Uterus (tissue), 4 donors: Measurements from ENCODE around the gene SERPINI1. TPM values are rescaled to one million over a fixed set of nuclear protein-coding genes. Genes with fewer than 3 reads are reported as not detected.
"Not testable (repeated sequence)": the region's sequence is repeated elsewhere in the genome, so short reads cannot be mapped to it uniquely, and the experiment has no call there.

Experiments
- DNase-seq, 2 donors: peaks; one replicate each; pipeline ENCODE4 v3.0.0-alpha.2; 2019 to 2020
- H3K27ac ChIP-seq, 2 donors: fragments of 200-600 bp; sonication (generic); 1 replicate in 1 of 2; 2 replicates in 1 of 2; pipeline ENCODE4 v1.5.1; 2016 to 2018
- H3K27me3 ChIP-seq, 2 donors: fragments of 200-600 bp; sonication (generic); one replicate each; pipeline ENCODE4 v1.5.1; 2018 to 2019; ENCODE audit warnings: control low read depth in 1 of 2
- H3K36me3 ChIP-seq, 2 donors: fragments of 200-600 bp; sonication (generic); one replicate each; pipeline ENCODE4 v1.5.1; 2019; ENCODE audit warnings: control low read depth in 1 of 2
- H3K4me1 ChIP-seq, 2 donors: fragments of 200-600 bp; sonication (generic); one replicate each; pipeline ENCODE4 v1.5.1; 2018 to 2019; ENCODE audit warnings: control low read depth in 1 of 2
- H3K4me3 ChIP-seq, 2 donors: fragments of 200-600 bp; sonication (generic); 1 replicate in 1 of 2; 2 replicates in 1 of 2; pipeline ENCODE4 v1.5.1; 2018 to 2019; ENCODE audit warnings: mild to moderate bottlenecking in 1 of 2
- H3K9me3 ChIP-seq, 2 donors: fragments of 200-600 bp; sonication (generic); one replicate each; pipeline ENCODE4 v1.5.1; 2019; ENCODE audit warnings: control low read depth in 1 of 2
- CTCF ChIP-seq, 4 experiments: fragments of 200-600 bp in 2 of 4; fragments of 450-650 bp in 2 of 4; sonication (generic) in 2 of 4; IDR thresholded peaks; one replicate each; pipeline ENCODE4 v1.5.1; 2016 to 2019; ENCODE audit warnings: antibody characterized with exemption in 4 of 4, mild to moderate bottlenecking in 2 of 4, moderate library complexity in 1 of 4
- POLR2A ChIP-seq, 2 donors: fragments of 450-650 bp; IDR thresholded peaks; one replicate each; pipeline ENCODE4 v1.6.1; 2016; ENCODE audit warnings: antibody characterized with exemption in 2 of 2, mild to moderate bottlenecking in 1 of 2, moderate library complexity in 1 of 2
- intact Hi-C: fragments of 100-400 bp; cut with DNase I; formaldehyde crosslinking; loops from one replicate; pipeline ENCODE4 v1.15.1; 2023; ENCODE audit warnings: low total_unique reads
- total RNA-seq, 4 donors: library from RNA; depleted of rRNA in 3 of 4; stranded (reverse); fragments of >200 nt in 3 of 4; gene quantifications; one replicate each; pipeline versions ENCODE4 v1.1.0 to v1.2.4, GENCODE V29; 2014 to 2023
- donor health status: DM: yes; HTN: yes; CAD: no.

Gene SERPINI1
- total RNA-seq, 4 donors from 2014 or later: 2.9 to 35.0 (median 8.8) TPM

GRCh38 chr3:167816953-167817352 is 81.4 kb downstream of the SERPINI1 start:
- no peak overlapping the region for H3K27ac ChIP-seq
- no peak for TF ChIP-seq CTCF (IDR thresholded peaks at IDR 0.05)
- H3K4me1 ChIP-seq: peaks cover 0 to 7% of the 10 kb centered on the region in 2 donors
- H3K36me3 ChIP-seq: no peaks in the 10 kb centered on the region
- H3K9me3 ChIP-seq: no peaks in the 10 kb centered on the region
- intact Hi-C loops: no loop called here
- no peak for DNase-seq
- H3K4me3 ChIP-seq: no peak overlapping the region
- no peaks in the 10 kb centered on the region for H3K27me3 ChIP-seq

- Histone ChIP-seq H3K4me3 (no peak overlapping the region), H3K27me3 (no peaks in the 10 kb centered on the region), H3K9me3 (no peaks in the 10 kb centered on the region), H3K27ac (no peak overlapping the region), H3K36me3 (no peaks in the 10 kb centered on the region), H3K4me1 (no peaks in the 10 kb centered on the region)
- no peak for TF ChIP-seq CTCF (IDR thresholded peaks at IDR 0.05)
- TF ChIP-seq POLR2A (IDR thresholded peaks at IDR 0.05): no peak
- no peak for DNase-seq
- intact Hi-C loops: no loop called here
These were observed 84.8 kb downstream of the SERPINI1 start for GRCh38 chr3:167820102-167820865.

- no peaks in the 10 kb centered on the region for H3K4me1 ChIP-seq
These were observed 85.8 kb downstream of the SERPINI1 start for GRCh38 chr3:167821248-167821805.

GRCh38 chr3:167823738-167824137 is 88.2 kb downstream of the SERPINI1 start:
- DNase-seq: no peak
- no peak for TF ChIP-seq CTCF (IDR thresholded peaks at IDR 0.05)
- TF ChIP-seq POLR2A (IDR thresholded peaks at IDR 0.05): no peak

More at GRCh38 chr3:167821248-167821805, 85.8 kb downstream of the SERPINI1 start:
- Histone ChIP-seq H3K9me3 (no peaks in the 10 kb centered on the region), H3K27me3 (no peaks in the 10 kb centered on the region), H3K36me3 (no peaks in the 10 kb centered on the region), H3K27ac (no peak overlapping the region), H3K4me3 (no peak overlapping the region)
- TF ChIP-seq CTCF (IDR thresholded peaks at IDR 0.05): no peak
- TF ChIP-seq POLR2A (IDR thresholded peaks at IDR 0.05): no peak
- intact Hi-C loops: no loop called here
- no peak for DNase-seq

GRCh38 chr3:167827588-167827987 is 92.1 kb downstream of the SERPINI1 start:
- intact Hi-C loops, H3K4me3 ChIP-seq, DNase-seq: not testable (repeated sequence)

More at GRCh38 chr3:167823738-167824137, 88.2 kb downstream of the SERPINI1 start:
- intact Hi-C loops: no loop called here
- H3K9me3 ChIP-seq: no peaks in the 10 kb centered on the region
- H3K36me3 ChIP-seq: no peaks in the 10 kb centered on the region
- no peak overlapping the region for H3K4me3 ChIP-seq
- H3K27ac ChIP-seq: no peak overlapping the region
- H3K27me3 ChIP-seq: no peaks in the 10 kb centered on the region
- H3K4me1 ChIP-seq: no peaks in the 10 kb centered on the region

More at GRCh38 chr3:167827588-167827987, 92.1 kb downstream of the SERPINI1 start:
- H3K27me3 ChIP-seq, H3K27ac ChIP-seq, H3K36me3 ChIP-seq, H3K4me1 ChIP-seq, H3K9me3 ChIP-seq: not testable (repeated sequence)
